Middle frontal gyrus (tissue), 1 donor: ENCODE data around the gene SLC25A18.
A peak's percentile ranks its signal among the peaks of the same experiment; 100 is the strongest.
"Not testable (repeated sequence)": the region's sequence is repeated elsewhere in the genome, so short reads cannot be mapped to it uniquely, and the experiment has no call there.

ENCODE experiments used
- DNase-seq: peaks from one replicate; pipeline ENCODE4 v3.0.0-alpha.2; 2015; ENCODE audit warnings: low spot score; ENCODE audit errors: extremely low spot score

Gene SLC25A18, protein sequence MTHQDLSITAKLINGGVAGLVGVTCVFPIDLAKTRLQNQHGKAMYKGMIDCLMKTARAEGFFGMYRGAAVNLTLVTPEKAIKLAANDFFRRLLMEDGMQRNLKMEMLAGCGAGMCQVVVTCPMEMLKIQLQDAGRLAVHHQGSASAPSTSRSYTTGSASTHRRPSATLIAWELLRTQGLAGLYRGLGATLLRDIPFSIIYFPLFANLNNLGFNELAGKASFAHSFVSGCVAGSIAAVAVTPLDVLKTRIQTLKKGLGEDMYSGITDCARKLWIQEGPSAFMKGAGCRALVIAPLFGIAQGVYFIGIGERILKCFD

DNA sequence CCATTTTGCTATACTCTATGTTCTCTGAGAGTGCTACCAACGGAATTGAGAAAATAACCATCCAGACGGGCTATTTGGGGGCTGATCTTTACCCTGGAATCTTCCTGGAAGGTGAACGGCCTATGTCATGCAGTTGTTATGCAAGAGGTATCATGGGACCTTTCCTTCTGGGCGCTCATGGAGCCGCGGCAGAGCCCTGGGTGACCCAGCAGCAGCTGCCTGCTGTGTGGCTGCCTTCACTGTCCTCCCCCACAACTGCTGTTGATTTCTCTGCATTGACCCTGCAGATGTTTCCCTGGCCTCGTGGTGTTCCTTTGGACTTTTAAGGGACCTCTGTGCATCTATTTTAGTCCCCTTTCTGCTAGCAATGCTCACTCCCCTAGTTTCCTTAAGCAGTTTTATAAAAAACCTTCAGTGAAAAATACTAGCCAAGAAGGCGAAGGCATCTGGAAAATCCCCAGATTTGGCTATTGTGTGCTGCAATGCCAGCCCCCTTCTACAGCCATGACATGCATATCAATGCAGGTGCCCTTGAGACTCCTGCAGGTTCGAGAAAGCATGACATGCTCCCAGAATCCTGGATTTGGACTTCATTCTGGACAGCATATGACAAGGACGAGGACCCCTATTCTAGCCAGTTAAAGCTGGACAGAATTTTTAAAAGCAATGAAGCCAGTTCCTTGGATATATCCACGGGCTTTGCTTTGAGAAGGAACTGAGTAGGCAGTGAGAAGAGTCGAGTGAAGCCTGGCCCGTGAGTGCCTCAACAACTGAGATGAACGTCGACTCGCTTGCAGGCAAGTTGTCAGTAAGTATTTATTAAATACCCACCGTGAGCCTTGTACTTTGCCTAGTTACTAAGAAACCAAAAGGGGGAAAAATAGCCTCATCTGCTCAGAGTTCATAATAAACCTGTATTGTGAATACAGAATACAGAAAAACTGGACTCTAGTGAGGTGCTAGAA is at the start of gene SLC25A18:
Gene SLC25A18, plus strand, starts transcription at position 593 of the 965 bp plus-strand sequence. CDS start 16,447 bp downstream, outside the sequence.
- DNase-seq, result peak; percentile 47

DNA sequence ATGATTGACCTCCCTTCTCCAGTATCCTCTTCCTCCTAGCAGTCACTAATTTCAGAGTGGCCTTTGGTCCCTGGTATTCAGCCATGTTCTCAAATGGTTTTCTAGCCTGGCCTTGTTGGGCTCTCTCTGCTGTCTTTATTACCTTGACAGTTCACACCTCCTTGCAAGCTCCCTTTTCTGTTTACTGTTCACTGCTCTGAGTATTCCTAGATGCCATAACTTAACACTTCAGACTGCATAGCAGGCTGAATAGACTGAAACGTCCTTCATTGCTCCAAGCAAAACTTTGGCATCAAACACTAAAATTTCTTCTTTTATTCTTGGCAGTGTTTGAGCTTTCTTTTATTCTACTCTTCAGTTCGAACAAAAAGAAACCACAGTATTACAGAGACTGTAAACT is 49.7 kb upstream of the SLC25A18 start:
- DNase-seq, result no peak

GRCh38 chr22:17514084-17514483 is 49.2 kb upstream of the SLC25A18 start:
- DNase-seq, result no peak

DNA sequence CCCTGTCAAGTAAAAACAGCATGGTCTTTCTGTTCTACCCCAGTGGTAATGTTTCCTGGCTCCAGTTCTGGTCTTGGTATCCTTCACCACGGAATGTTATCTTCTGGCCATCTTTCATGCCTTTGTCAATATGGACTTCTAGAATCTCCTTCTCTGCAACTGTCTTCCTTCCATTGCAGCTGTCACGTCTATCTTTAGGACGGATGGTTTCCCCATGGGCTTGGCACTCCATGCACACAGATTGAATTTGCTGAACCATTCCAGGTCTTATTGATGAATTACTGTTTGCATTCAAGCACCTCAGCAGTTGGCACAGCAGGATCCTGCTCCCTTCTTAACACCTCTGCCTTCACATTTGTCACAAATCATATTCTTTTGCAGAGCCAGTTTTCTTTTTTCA is 44.9 kb upstream of the SLC25A18 start:
- no peak for DNase-seq

GRCh38 chr22:17521971-17522370 is 41.3 kb upstream of the SLC25A18 start:
- not testable (repeated sequence) for DNase-seq

DNA sequence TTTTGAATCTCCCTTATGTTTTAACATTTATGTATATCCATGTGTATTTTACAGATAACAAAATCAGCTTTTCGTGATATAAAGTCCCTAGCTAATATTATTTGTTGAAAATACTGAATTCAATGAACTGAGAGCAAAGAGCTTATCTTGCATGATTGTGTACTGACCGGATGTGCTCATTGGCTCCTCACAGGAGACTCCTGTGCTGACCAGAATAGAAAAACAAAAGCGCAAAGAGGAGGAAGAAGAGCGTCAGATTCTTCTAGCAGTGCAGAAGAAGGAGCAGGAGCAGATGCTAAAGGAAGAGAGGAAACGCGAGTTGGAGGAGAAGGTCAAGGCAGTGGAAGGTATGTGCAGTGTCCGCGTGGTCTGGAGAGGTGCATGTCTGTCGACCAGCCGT is 39.4 kb upstream of the SLC25A18 start:
- DNase-seq, result no peak

DNA sequence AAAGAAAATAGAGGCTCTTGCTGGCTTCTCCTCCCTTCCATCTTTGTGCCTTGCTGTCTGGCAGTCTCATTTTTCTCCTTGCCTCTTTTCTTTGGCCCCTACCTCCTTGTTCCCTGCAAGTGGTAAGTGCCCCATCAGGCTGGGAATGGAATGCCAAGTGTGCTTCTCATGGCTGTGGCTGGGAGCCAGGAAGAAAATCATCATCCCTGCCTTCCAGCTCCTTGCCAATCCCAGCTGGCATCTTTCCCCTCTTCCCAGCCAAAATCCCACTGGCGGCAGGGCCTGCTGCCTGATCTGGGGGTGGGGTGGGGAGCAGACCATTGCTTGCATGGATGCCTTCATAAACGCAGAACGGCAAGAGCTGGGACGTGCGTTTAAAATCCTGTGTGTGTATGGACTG is 27.0 kb upstream of the SLC25A18 start:
- DNase-seq, result no peak

GRCh38 chr22:17537155-17537554 is 26.1 kb upstream of the SLC25A18 start:
- no peak for DNase-seq

DNA sequence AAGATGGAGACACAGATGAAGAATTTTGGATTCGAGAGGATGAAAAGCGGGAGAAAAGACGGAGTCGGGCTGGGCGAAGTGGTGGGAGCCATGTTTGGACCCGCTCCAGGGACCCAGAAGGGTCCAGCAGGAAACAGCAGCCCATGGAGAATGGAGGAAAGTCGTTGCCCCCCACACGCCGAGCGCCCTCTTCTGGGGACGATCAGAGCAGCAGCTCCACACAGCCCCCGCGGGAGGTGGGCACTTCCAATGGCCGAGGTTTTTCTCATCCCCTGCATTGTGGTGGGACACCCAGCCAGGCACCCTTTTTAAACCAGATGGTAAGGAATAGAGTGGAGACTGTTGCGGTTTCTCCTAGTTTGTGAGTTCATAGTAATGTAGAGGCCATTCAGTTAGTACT is 22.8 kb upstream of the SLC25A18 start:
- DNase-seq, result no peak

- DNase-seq, result no peak
These were observed 21.8 kb upstream of the SLC25A18 start for GRCh38 chr22:17541476-17541875.

DNA sequence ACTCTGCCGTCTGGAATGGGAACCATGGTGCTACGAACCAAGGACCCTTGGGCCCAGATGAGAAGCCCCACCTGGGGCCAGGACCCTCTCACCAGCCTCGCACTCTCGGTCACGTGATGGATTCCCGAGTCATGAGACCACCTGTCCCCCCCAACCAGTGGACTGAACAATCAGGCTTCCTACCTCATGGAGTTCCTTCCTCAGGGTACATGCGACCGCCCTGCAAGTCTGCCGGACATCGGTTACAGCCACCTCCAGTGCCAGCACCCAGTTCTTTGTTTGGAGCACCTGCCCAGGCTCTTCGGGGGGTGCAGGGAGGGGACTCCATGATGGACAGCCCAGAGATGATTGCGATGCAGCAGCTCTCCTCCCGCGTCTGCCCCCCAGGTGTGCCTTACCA is 20.8 kb upstream of the SLC25A18 start:
- DNase-seq, result no peak

DNA sequence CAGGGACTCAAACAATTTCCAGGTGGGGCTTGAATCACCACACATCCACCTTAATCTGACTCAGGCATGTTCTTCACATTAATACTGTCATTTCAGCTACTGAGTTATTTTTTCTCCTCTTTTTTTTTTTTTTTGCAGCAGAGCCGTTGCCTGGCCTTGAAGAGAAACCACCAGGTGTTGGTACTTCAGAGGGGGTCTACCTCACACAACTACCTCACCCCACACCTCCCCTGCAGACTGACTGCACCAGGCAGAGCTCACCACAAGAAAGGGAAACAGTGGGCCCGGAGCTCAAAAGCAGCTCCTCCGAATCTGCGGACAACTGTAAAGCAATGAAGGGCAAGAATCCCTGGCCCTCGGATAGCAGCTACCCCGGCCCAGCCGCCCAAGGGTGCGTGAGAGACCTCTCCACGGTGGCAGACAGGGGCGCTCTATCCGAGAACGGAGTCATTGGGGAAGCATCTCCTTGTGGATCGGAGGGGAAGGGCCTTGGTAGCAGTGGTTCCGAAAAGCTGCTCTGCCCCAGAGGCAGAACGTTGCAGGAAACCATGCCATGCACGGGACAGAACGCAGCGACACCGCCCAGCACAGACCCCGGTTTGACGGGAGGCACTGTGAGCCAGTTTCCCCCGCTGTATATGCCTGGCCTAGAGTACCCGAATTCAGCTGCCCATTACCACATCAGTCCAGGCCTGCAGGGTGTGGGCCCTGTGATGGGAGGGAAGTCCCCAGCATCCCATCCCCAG is 15.1 kb upstream of the SLC25A18 start:
- DNase-seq, result no peak

DNA sequence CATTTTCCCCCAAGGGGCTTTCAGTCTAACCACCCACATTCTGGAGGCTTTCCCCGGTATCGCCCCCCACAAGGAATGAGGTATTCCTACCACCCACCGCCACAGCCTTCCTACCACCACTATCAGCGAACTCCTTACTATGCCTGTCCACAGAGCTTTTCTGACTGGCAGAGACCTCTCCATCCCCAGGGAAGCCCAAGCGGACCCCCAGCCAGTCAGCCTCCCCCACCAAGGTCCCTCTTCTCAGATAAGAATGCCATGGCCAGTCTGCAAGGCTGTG is 14.6 kb upstream of the SLC25A18 start:
- no peak for DNase-seq

GRCh38 chr22:17549183-17549582 is 14.1 kb upstream of the SLC25A18 start:
- DNase-seq, result no peak

- DNase-seq, result no peak
These were observed 13.6 kb upstream of the SLC25A18 start for GRCh38 chr22:17549655-17550054.

DNA sequence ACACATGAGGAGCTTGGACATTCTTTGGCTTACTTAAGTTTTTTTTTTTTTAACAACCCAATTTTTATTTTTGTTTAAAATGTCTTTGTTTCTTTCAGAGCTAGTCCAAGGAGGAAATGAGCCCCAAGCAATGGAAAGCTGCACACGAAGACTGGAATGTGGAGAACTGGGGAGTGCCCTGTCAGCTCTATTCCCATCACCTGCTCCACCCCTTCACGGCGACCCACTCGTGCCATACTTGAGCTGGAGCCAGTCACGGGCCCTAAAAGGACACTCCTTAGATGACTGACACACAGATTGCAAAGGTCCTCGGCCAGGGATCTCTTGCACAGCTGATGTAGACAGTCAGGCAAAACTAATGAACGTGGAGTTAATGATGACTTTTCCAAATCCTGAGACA is 10.6 kb upstream of the SLC25A18 start:
- no peak for DNase-seq

DNA sequence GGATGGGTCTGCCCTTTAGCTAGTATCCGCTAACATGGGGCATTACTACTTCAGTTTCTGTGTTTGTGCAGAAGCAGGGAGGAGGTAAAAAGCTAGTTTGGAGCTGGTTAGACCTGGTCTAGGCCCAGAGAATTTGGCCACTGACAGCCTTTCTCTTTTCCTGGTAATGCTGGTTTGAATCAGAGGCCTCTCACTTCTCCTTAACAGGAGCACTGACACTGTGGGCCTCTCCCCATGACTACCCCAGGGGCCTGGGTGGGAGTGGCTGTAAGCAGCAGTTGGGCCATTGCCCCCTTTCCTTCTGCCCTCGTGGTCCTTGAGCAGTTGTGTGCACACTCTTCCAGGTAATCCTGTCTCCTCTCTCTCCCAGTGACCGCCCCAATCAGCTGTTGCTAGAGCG is 8.5 kb upstream of the SLC25A18 start:
- no peak for DNase-seq

DNA sequence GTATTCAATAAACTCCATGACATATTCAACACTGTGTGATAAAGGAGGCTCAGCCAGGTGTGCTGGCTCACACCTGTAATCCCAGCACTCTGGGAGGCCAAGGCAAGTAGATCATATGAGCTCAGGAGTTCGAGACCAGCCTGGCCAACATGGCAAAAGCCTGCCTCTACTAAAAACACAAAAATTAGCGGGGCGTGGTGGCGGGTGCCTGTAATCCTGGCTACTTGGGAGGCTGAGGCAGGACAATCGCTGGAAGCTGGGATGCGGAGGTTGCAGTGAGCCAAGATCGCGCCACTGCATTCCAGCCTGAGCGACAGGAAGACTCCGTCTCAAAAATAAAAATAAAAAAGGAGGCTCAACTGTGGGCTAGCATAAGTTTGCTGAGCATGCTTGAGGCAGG is 4.1 kb upstream of the SLC25A18 start:
- no peak for DNase-seq

- DNase-seq, result peak; percentile 6
These were observed 666 bp downstream of the SLC25A18 start for GRCh38 chr22:17563936-17564391.

- DNase-seq, result not testable (repeated sequence)
These were observed 2.9 kb downstream of the SLC25A18 start for GRCh38 chr22:17566016-17566687.

- DNase-seq, result no peak
These were observed 3.5 kb downstream of the SLC25A18 start for GRCh38 chr22:17566776-17567175.
